Osteocyte (in vitro differentiated cells): ENCODE measurements around the gene HDAC4. TPM values are rescaled to one million over a fixed set of nuclear protein-coding genes. Genes with fewer than 3 reads are reported as not detected.

Experiments
- DNase-seq: peaks from one replicate; pipeline ENCODE4 v3.0.0; 2021; ENCODE audit warnings: mixed read lengths; ENCODE audit not compliant: unreplicated experiment; ENCODE audit errors: extremely low spot score
- H3K27ac Mint-ChIP-seq: one replicate; pipeline ENCODE4 v1.8.0; 2021; ENCODE audit warnings: mild to moderate bottlenecking, mixed read lengths; ENCODE audit not compliant: unreplicated experiment
- H3K27me3 Mint-ChIP-seq: one replicate; pipeline ENCODE4 v1.8.0; 2021; ENCODE audit warnings: mixed read lengths; ENCODE audit not compliant: unreplicated experiment
- H3K36me3 Mint-ChIP-seq: one replicate; pipeline ENCODE4 v1.8.0; 2021; ENCODE audit warnings: mixed read lengths; ENCODE audit not compliant: unreplicated experiment
- H3K4me1 Mint-ChIP-seq: one replicate; pipeline ENCODE4 v1.8.0; 2021; ENCODE audit warnings: mixed read lengths; ENCODE audit not compliant: unreplicated experiment
- H3K4me3 Mint-ChIP-seq: one replicate; pipeline ENCODE4 v1.8.0; 2021; ENCODE audit warnings: mild to moderate bottlenecking, moderate library complexity, mixed read lengths; ENCODE audit not compliant: unreplicated experiment
- H3K9me3 Mint-ChIP-seq: one replicate; pipeline ENCODE4 v1.8.0; 2021; ENCODE audit warnings: mixed read lengths; ENCODE audit not compliant: unreplicated experiment
- total RNA-seq: library from RNA; stranded (reverse); gene quantifications from 2 replicates; pipeline ENCODE4 v1.2.1, GENCODE V29; 2021
- TF ChIP-seq, protein P1 (sequence below): fragments of 200-600 bp; sonication (generic); IDR thresholded peaks from 2 replicates; pipeline ENCODE4 v1.5.0; 2021; ENCODE audit warnings: antibody characterized with exemption, mild to moderate bottlenecking, moderate library complexity

HDAC4 gene
- total RNA-seq, 1 donor from 2014 or later: 30.3 TPM

DNA sequence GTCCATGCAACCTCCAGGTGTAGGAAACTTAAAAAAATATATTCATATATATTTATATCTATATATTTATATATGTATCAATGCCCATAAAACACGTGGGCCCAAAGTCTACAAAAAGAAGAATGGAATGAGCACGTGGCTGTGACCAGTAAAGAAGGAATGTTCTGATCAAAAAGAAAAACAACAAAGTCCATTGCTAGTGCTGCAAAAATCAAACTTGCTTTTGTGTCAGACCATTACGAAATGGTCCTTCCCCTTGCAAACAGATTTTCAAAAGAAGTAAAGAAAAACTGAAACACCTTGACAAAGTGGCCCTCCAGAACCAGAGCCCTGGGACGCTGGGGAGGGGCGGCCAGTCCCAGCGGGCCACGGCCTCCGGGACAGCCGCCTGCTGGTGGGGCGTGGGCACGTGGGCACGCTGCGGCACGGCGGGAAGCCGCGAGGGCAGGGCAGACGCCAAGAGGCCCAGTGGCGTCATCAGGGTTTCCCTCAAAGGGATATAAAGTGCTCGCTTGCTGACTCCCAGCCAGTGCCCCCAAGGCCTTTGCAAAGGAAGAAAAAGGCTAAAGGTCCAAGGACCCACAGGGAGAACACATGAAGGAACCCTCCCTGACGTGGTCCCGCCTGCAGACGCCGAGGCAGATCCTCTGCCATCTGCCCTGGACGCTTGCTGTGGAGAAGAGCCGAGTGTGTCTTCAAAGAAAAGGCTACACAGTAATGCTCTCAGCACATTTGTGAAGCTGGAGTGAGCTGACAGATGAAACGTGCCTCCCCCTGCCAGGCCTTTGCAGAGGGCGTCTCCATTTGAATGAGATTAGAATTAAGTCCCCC lies 351.2 kb downstream of the HDAC4 start:
- H3K27ac Mint-ChIP-seq: no peak overlapping the region
- peaks cover 12% of the 10 kb centered on the region for H3K4me1 Mint-ChIP-seq
- no peak for DNase-seq
- H3K27me3 Mint-ChIP-seq: no peaks in the 10 kb centered on the region
- no peaks in the 10 kb centered on the region for H3K9me3 Mint-ChIP-seq
- TF ChIP-seq, protein P1, sequence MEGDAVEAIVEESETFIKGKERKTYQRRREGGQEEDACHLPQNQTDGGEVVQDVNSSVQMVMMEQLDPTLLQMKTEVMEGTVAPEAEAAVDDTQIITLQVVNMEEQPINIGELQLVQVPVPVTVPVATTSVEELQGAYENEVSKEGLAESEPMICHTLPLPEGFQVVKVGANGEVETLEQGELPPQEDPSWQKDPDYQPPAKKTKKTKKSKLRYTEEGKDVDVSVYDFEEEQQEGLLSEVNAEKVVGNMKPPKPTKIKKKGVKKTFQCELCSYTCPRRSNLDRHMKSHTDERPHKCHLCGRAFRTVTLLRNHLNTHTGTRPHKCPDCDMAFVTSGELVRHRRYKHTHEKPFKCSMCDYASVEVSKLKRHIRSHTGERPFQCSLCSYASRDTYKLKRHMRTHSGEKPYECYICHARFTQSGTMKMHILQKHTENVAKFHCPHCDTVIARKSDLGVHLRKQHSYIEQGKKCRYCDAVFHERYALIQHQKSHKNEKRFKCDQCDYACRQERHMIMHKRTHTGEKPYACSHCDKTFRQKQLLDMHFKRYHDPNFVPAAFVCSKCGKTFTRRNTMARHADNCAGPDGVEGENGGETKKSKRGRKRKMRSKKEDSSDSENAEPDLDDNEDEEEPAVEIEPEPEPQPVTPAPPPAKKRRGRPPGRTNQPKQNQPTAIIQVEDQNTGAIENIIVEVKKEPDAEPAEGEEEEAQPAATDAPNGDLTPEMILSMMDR: no peak
- H3K4me3 Mint-ChIP-seq: no peak overlapping the region
- peaks cover 16% of the 10 kb centered on the region for H3K36me3 Mint-ChIP-seq

DNA sequence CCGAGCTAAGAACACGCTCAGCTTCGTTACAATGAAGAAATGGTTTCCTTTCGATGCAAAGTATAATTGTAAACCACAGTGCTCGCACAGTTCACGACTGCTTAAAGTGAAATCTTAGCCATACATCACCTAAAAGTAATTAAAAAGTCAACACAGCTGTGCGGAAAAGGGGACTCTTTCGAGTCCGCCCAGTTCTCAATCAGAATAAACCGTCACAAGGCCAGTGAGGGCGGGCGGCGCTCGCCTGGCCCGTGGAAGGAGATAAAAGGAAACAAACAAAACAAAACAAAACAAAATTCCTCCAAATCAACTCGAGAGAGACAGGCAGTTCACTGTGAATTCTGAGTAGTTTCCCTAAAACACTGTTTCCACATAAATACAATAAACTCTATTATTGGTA lies 352.1 kb downstream of the HDAC4 start:
- Mint-ChIP-seq H3K27me3 (no peaks in the 10 kb centered on the region), H3K9me3 (no peaks in the 10 kb centered on the region), H3K4me1 (peaks cover 12% of the 10 kb centered on the region), H3K27ac (peak overlapping the region; percentile 68), H3K36me3 (peaks cover 12% of the 10 kb centered on the region), H3K4me3 (no peak overlapping the region)
- TF ChIP-seq, protein P1: no peak
- DNase-seq: no peak

DNA sequence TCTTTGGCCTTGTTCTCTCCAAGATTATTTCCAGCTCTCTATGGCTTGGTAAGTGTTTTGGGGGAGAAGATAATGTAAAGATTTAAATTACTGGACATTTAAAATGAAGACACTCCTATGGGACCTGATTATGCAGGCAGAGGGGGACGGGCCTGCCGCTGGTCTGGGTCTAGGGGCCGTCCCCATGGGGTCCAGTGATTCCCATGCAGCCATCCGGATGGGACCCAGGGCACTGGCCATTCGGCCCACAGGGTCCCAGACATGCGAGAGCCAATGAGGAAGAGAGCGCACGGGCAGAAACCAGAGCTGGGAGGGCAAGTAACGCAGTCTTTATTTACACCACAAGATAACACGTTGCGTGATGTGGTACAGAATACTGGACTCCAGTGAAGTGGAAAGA lies 353.0 kb downstream of the HDAC4 start:
- no peaks in the 10 kb centered on the region for H3K9me3 Mint-ChIP-seq
- H3K27me3 Mint-ChIP-seq: no peaks in the 10 kb centered on the region
- H3K36me3 Mint-ChIP-seq: peaks cover 8% of the 10 kb centered on the region
- no peak overlapping the region for H3K27ac Mint-ChIP-seq
- TF ChIP-seq, protein P1: no peak
- peaks cover 12% of the 10 kb centered on the region for H3K4me1 Mint-ChIP-seq
- DNase-seq: no peak
- no peak overlapping the region for H3K4me3 Mint-ChIP-seq

DNA sequence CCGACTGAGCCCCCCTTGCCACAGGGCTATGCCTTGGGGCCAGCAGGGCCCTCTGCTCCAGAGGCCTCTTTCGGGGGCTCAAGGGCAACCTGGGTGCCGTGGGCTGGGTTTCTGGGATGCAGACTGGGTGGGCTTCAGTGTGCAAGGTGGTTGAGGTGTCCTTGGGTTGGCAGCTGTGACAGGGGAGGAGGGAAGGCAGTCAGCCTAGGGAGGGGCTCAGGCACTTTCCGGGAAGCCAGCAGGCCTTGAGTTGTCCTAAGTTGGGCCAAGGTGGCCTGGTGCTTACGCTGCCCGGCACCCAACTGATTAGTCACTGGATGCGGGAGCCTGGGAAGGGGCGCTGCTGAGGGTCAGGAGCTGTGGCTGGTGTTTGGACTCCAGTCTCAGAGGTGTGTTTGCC lies 353.4 kb downstream of the HDAC4 start:
- Mint-ChIP-seq H3K27ac (no peak overlapping the region), H3K36me3 (peaks cover 4% of the 10 kb centered on the region), H3K4me3 (no peak overlapping the region), H3K4me1 (peaks cover 12% of the 10 kb centered on the region), H3K9me3 (no peaks in the 10 kb centered on the region), H3K27me3 (no peaks in the 10 kb centered on the region)
- DNase-seq: no peak
- TF ChIP-seq, protein P1: no peak

DNA sequence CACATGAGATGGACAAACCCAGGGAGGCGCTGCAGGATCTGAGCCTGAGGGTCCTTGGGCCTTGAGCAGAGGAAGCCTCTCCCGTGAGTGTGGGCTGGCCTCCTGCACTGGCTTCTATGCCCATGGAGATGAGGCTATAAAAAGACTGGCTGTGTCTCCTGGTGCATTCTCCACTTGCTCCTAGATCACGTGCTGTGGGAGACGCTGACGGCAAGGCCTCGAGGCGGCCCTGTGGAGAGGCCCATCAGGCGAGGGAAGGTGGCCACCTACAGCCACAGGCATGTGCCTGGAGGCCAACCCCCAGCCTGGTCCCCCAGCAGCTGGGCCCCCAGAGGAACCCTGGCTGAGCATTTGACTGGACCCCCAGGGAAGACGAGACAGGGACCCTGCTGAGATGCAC lies 354.0 kb downstream of the HDAC4 start:
- no peaks in the 10 kb centered on the region for H3K27me3 Mint-ChIP-seq
- H3K4me3 Mint-ChIP-seq: no peak overlapping the region
- no peaks in the 10 kb centered on the region for H3K9me3 Mint-ChIP-seq
- no peak for DNase-seq
- H3K36me3 Mint-ChIP-seq: peaks cover 3% of the 10 kb centered on the region
- TF ChIP-seq, protein P1: no peak
- H3K4me1 Mint-ChIP-seq: peaks cover 12% of the 10 kb centered on the region
- no peak overlapping the region for H3K27ac Mint-ChIP-seq
